NOMO-1 treated with dmso at 0.1 percent for 144 hours (cell line): ENCODE results near the gene EML6.

Experiments used
- DNase-seq: peaks from one replicate; lab custom pipeline; 2025; ENCODE audit not compliant: unreplicated experiment; lab: John Stamatoyannopoulos, UW

Gene EML6

GRCh38 chr2:54941248-54941984 lies 218.0 kb downstream of the EML6 start:
- no peak for DNase-seq

GRCh38 chr2:54942373-54942772 lies 218.9 kb downstream of the EML6 start:
- DNase-seq, result no peak

- no peak for DNase-seq
Measured at GRCh38 chr2:54944724-54945326, 221.4 kb downstream of the EML6 start.

GRCh38 chr2:54945391-54946219 lies 222.1 kb downstream of the EML6 start:
- no peak for DNase-seq

- DNase-seq, result no peak
Measured at GRCh38 chr2:54946220-54946805, 222.9 kb downstream of the EML6 start.

- DNase-seq, result no peak
Measured at GRCh38 chr2:54947136-54947535, 223.7 kb downstream of the EML6 start.

GRCh38 chr2:54947646-54948045 lies 224.2 kb downstream of the EML6 start:
- no peak for DNase-seq

- DNase-seq, result no peak
Measured at GRCh38 chr2:54948120-54948519, 224.7 kb downstream of the EML6 start.

GRCh38 chr2:54949431-54949830 lies 226.0 kb downstream of the EML6 start:
- DNase-seq, result no peak

- no peak for DNase-seq
Measured at GRCh38 chr2:54950811-54951210, 227.3 kb downstream of the EML6 start.

- no peak for DNase-seq
Measured at GRCh38 chr2:54952425-54952824, 229.0 kb downstream of the EML6 start.

- no peak for DNase-seq
Measured at GRCh38 chr2:54952978-54953456, 229.6 kb downstream of the EML6 start.

- no peak for DNase-seq
Measured at GRCh38 chr2:54954158-54954557, 230.7 kb downstream of the EML6 start.

GRCh38 chr2:54954705-54955357 lies 231.4 kb downstream of the EML6 start:
- DNase-seq, result no peak

GRCh38 chr2:54955358-54956110 lies 232.1 kb downstream of the EML6 start:
- no peak for DNase-seq

- no peak for DNase-seq
Measured at GRCh38 chr2:54956111-54956627, 232.7 kb downstream of the EML6 start.

GRCh38 chr2:54957321-54957999 lies 234.0 kb downstream of the EML6 start:
- no peak for DNase-seq

- no peak for DNase-seq
Measured at GRCh38 chr2:54958717-54959371, 235.4 kb downstream of the EML6 start.

GRCh38 chr2:54960164-54960563 lies 236.7 kb downstream of the EML6 start:
- DNase-seq, result no peak
